Karpas-422 (cell line): ENCODE data around the gene GRP. TPM values are rescaled to one million over a fixed set of nuclear protein-coding genes. Genes with fewer than 3 reads are reported as not detected.

Experiments
- DNase-seq: peaks from one replicate; pipeline ENCODE4 v3.0.0-alpha.2; 2015
- H2AFZ ChIP-seq: fragments of 200-600 bp; sonication (generic); 2 replicates; pipeline ENCODE4 v1.6.1; 2014; ENCODE audit warnings: antibody characterized with exemption, low read length, mixed read lengths
- H3K27ac ChIP-seq: fragments of 200-600 bp; sonication (generic); 2 replicates; pipeline ENCODE4 v1.5.1; 2014; ENCODE audit warnings: mild to moderate bottlenecking, low read length, moderate library complexity
- H3K27me3 ChIP-seq: fragments of 200-600 bp; sonication (generic); 2 replicates; pipeline ENCODE4 v1.6.1; 2014; ENCODE audit warnings: low read length, mixed read lengths
- H3K36me3 ChIP-seq: fragments of 200-600 bp; sonication (generic); 2 replicates; pipeline ENCODE4 v1.6.1; 2014; ENCODE audit warnings: low read length, mixed read lengths; ENCODE audit not compliant: insufficient read depth
- H3K4me1 ChIP-seq: fragments of 200-600 bp; sonication (generic); 2 replicates; pipeline ENCODE4 v1.6.1; 2014; ENCODE audit warnings: mild to moderate bottlenecking, low read length, mixed read lengths
- H3K4me2 ChIP-seq: fragments of 200-600 bp; sonication (generic); 2 replicates; pipeline ENCODE4 v1.6.1; 2014; ENCODE audit warnings: low read length, low read depth, mild to moderate bottlenecking; ENCODE audit not compliant: poor library complexity, severe bottlenecking
- H3K4me3 ChIP-seq: fragments of 200-600 bp; sonication (generic); 2 replicates; pipeline ENCODE4 v1.5.1; 2014; ENCODE audit warnings: mild to moderate bottlenecking, antibody characterized with exemption, low read length, mixed read lengths
- H3K79me2 ChIP-seq: fragments of 200-600 bp; sonication (generic); 2 replicates; pipeline ENCODE4 v1.6.1; 2014; ENCODE audit warnings: mild to moderate bottlenecking, low read length, mixed read lengths
- H3K9ac ChIP-seq: fragments of 200-600 bp; sonication (generic); 2 replicates; pipeline ENCODE4 v1.6.0; 2014; ENCODE audit warnings: low read length
- H3K9me2 ChIP-seq: fragments of 200-600 bp; sonication (generic), shearing (Covaris generic); replicated peaks from 2 replicates; pipeline ENCODE4 v1.6.0; 2014; ENCODE audit warnings: mild to moderate bottlenecking, low read length, moderate library complexity; ENCODE audit not compliant: insufficient read depth
- H3K9me3 ChIP-seq: fragments of 300-700, 200-600 bp; sonication (generic); 2 replicates; pipeline ENCODE4 v1.6.1; 2014; ENCODE audit warnings: low read length, mixed read lengths
- H4K20me1 ChIP-seq: fragments of 200-600 bp; sonication (generic); 2 replicates; pipeline ENCODE4 v1.6.1; 2014; ENCODE audit warnings: mild to moderate bottlenecking, antibody characterized with exemption, low read length, low read depth; ENCODE audit not compliant: insufficient read depth
- total RNA-seq: library from RNA; depleted of rRNA; stranded (reverse); fragments of >200 nt; shearing (Covaris generic); gene quantifications from 2 replicates; pipeline ENCODE4 v1.2.3, GENCODE V29; 2014; ENCODE audit warnings: low replicate concordance

Gene GRP
- total RNA-seq, 1 experiment from 2014 or later = not detected

- Histone ChIP-seq H3K27ac (no peak overlapping the region), H3K79me2 (no peaks in the 10 kb centered on the region), H3K9ac (no peak overlapping the region), H3K27me3 (no peaks in the 10 kb centered on the region), H3K36me3 (no peaks in the 10 kb centered on the region), H4K20me1 (no peaks in the 10 kb centered on the region), H3K4me3 (no peak overlapping the region), H3K4me1 (no peaks in the 10 kb centered on the region), H3K9me2 (no peaks in the 10 kb centered on the region), H3K9me3 (no peaks in the 10 kb centered on the region), H3K4me2 (no peak overlapping the region), H2AFZ (no peak overlapping the region)
- no peak for DNase-seq
Measured at GRCh38 chr18:59271606-59272220, 51.8 kb downstream of the GRP start.

GRCh38 chr18:59272221-59272888, 52.4 kb downstream of the GRP start:
- no peak overlapping the region for H3K4me3 ChIP-seq
- H3K4me2 ChIP-seq = no peak overlapping the region

GRCh38 chr18:59272891-59273758, 53.2 kb downstream of the GRP start, which contains the start of gene RAX:
Gene RAX (minus strand): TSS chr18:59273454. CDS start chr18:59273206, 248 bp downstream.
- Histone ChIP-seq H3K4me2 (no peak within 1 kb of the TSS), H3K9me3 (no peaks in the 10 kb centered on the region), H3K9me2 (no peaks in the 10 kb centered on the region), H3K79me2 (no peaks in the 10 kb centered on the region), H3K27me3 (no peaks in the 10 kb centered on the region), H4K20me1 (no peaks in the 10 kb centered on the region), H3K36me3 (no peaks in the 10 kb centered on the region), H3K9ac (no peak within 1 kb of the TSS), H2AFZ (no peak within 1 kb of the TSS), H3K27ac (no peak within 1 kb of the TSS), H3K4me3 (no peak within 1 kb of the TSS), H3K4me1 (no peaks in the 10 kb centered on the region)
- no peak for DNase-seq

More at GRCh38 chr18:59272221-59272888, 52.4 kb downstream of the GRP start:
- Histone ChIP-seq H4K20me1 (no peaks in the 10 kb centered on the region), H3K27me3 (no peaks in the 10 kb centered on the region), H3K4me1 (no peaks in the 10 kb centered on the region), H3K27ac (no peak overlapping the region), H3K9ac (no peak overlapping the region), H3K9me2 (no peaks in the 10 kb centered on the region), H3K79me2 (no peaks in the 10 kb centered on the region), H2AFZ (no peak overlapping the region), H3K36me3 (no peaks in the 10 kb centered on the region), H3K9me3 (no peaks in the 10 kb centered on the region)
- DNase-seq = no peak

DNA sequence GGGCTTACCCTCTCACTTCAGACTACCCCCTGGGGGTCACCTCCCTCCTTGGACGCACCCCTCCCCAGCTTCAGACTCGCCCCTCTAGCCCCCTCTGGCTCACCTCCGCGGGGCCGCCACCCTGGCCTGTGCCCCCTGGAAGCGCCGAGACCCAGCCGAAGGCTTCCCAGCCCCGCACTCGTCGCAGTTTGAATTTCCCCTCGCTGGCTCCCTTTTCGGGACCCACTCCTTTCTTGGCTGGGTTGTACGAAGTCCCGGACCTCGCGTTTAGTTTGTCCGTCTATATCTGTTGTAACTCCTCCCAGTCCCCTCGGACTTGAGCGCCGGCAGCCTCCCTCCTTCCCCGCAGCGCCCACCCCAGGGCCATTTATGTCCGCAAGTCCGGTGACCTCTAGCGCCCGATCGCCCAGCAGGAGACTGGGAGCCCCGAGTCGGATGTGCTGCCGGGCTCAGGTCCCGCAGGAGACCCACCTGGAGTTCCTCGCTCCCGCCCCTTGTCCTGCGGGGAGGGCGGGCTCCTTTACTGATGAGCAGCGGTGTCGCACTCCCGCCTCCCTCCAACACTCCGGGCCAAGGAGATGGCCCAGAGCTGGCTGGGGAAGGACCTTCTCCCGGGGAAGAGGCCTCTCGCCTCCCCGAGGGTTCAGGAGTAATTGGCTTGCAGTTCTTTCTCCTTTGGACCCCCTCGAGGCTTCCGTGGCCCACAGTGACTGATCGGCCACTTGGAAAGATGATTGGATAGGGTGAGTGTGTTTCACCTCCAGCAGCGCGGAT, 54.0 kb downstream of the GRP start:
- H3K9me3 ChIP-seq = no peaks in the 10 kb centered on the region
- no peak overlapping the region for H2AFZ ChIP-seq
- H3K27ac ChIP-seq = no peak overlapping the region
- no peaks in the 10 kb centered on the region for H3K9me2 ChIP-seq
- no peak overlapping the region for H3K4me3 ChIP-seq
- H3K4me1 ChIP-seq = no peaks in the 10 kb centered on the region
- H3K79me2 ChIP-seq = no peaks in the 10 kb centered on the region
- no peak overlapping the region for H3K9ac ChIP-seq
- DNase-seq = no peak
- no peaks in the 10 kb centered on the region for H3K36me3 ChIP-seq
- no peaks in the 10 kb centered on the region for H4K20me1 ChIP-seq
- H3K27me3 ChIP-seq = no peaks in the 10 kb centered on the region
- H3K4me2 ChIP-seq = no peak overlapping the region

DNA sequence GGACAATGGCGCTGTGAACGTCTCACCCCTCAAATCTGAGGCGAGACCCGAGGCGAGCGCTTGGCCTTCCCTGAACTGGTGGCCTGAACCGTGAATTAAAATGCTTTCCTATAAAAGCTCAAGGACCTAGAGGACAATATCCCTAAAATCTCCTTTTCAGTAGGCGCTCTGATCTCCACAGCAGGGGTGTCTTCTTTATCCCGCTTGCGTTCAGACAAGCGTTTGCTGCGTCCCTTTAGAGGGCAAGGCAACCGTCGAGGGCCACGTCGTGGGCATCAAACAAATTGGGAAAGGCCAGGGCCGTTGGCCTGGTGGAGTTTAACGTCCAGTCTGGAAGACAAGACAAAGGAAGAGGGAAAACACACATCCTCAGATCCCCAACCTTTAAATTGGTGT, 54.6 kb downstream of the GRP start:
- DNase-seq = no peak
- no peaks in the 10 kb centered on the region for H3K9me3 ChIP-seq

DNA sequence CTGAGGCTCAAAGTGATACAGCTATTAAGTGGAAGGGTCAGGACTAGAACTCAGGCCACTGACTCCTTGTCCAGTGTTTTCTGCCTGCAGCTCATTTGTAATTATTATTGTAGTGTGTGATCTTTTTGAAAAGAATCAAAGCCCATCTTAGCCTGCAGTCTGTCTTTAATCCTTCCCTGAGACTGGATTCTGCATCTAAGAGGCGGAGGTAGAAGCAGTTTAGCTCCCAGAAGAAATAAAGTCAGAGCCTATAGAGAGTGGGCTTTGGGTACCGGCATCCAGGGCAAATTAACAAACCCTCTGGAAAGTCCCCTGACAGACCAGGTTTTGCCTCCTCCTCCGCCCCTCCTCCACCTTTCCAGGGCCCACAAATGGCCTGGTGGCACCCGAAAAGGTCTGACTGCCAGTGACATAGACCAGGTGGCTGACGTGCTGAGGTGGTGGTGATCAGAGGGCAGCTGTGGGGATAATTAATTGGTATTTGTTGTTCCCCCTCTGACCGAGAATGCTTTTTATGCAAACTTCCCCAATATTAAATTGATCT, 55.5 kb downstream of the GRP start:
- no peaks in the 10 kb centered on the region for H3K9me3 ChIP-seq
- no peaks in the 10 kb centered on the region for H3K9me2 ChIP-seq
- H3K27ac ChIP-seq = no peak overlapping the region
- no peak overlapping the region for H3K9ac ChIP-seq
- no peak overlapping the region for H3K4me3 ChIP-seq
- H3K27me3 ChIP-seq = no peaks in the 10 kb centered on the region
- H4K20me1 ChIP-seq = no peaks in the 10 kb centered on the region
- no peak for DNase-seq
- no peaks in the 10 kb centered on the region for H3K79me2 ChIP-seq
- H3K36me3 ChIP-seq = no peaks in the 10 kb centered on the region
- no peak overlapping the region for H3K4me2 ChIP-seq
- no peaks in the 10 kb centered on the region for H3K4me1 ChIP-seq
- no peak overlapping the region for H2AFZ ChIP-seq

More for the DNA sequence above, 54.6 kb downstream of the GRP start:
- H4K20me1 ChIP-seq = no peaks in the 10 kb centered on the region
- no peaks in the 10 kb centered on the region for H3K9me2 ChIP-seq
- H3K4me3 ChIP-seq = no peak overlapping the region
- no peak overlapping the region for H3K9ac ChIP-seq
- no peaks in the 10 kb centered on the region for H3K27me3 ChIP-seq
- no peaks in the 10 kb centered on the region for H3K36me3 ChIP-seq
- no peaks in the 10 kb centered on the region for H3K79me2 ChIP-seq
- no peak overlapping the region for H3K27ac ChIP-seq
- H2AFZ ChIP-seq = no peak overlapping the region
- H3K4me1 ChIP-seq = no peaks in the 10 kb centered on the region
- no peak overlapping the region for H3K4me2 ChIP-seq

- Histone ChIP-seq H3K4me2 (no peak overlapping the region), H3K79me2 (no peaks in the 10 kb centered on the region), H3K4me1 (no peaks in the 10 kb centered on the region), H3K4me3 (no peak overlapping the region), H3K9ac (no peak overlapping the region), H3K27ac (no peak overlapping the region), H3K27me3 (no peaks in the 10 kb centered on the region), H3K9me2 (no peaks in the 10 kb centered on the region), H3K36me3 (no peaks in the 10 kb centered on the region), H4K20me1 (no peaks in the 10 kb centered on the region), H2AFZ (no peak overlapping the region), H3K9me3 (no peaks in the 10 kb centered on the region)
- no peak for DNase-seq
Measured at GRCh38 chr18:59276047-59276446, 56.1 kb downstream of the GRP start.
